ENCODE results near the gene VPS8. TPM values are rescaled to one million over a fixed set of nuclear protein-coding genes. Genes with fewer than 3 reads are reported as not detected.

VPS8 gene
- polyA plus RNA-seq, 1 donor from 2014 or later = 22.2 TPM

- Mint-ChIP-seq H3K27me3 (peaks cover 1% of the 10 kb centered on the region), H3K4me3 (peak overlapping the region; percentile 87 to 99 (median 96)), H3K27ac (peak overlapping the region in 1 of 3 donors; percentile 79), H3K4me1 (peaks cover 16 to 18% (median 17%) of the 10 kb centered on the region in 3 donors), H3K9me3 (no peaks in the 10 kb centered on the region), H3K36me3 (peaks cover 2% of the 10 kb centered on the region)
These were observed 1.4 kb downstream of the VPS8 start for GRCh38 chr3:184813357-184813756.

GRCh38 chr3:184814214-184814613 is 2.2 kb downstream of the VPS8 start:
- Mint-ChIP-seq H3K9me3 (no peaks in the 10 kb centered on the region), H3K27me3 (peaks cover 1% of the 10 kb centered on the region), H3K27ac (no peak overlapping the region), H3K4me1 (peaks cover 16 to 19% (median 17%) of the 10 kb centered on the region in 3 donors), H3K36me3 (peaks cover 2% of the 10 kb centered on the region), H3K4me3 (peak overlapping the region in 1 of 4 donors; percentile 87)

- Mint-ChIP-seq H3K4me1 (peaks cover 17 to 20% (median 20%) of the 10 kb centered on the region in 3 donors), H3K9me3 (no peaks in the 10 kb centered on the region), H3K27ac (no peak overlapping the region), H3K27me3 (peaks cover 1% of the 10 kb centered on the region), H3K36me3 (peaks cover 2% of the 10 kb centered on the region), H3K4me3 (no peak overlapping the region)
These were observed 3.3 kb downstream of the VPS8 start for GRCh38 chr3:184815046-184815930.

- no peak overlapping the region for H3K27ac Mint-ChIP-seq
- peaks cover 1% of the 10 kb centered on the region for H3K27me3 Mint-ChIP-seq
- H3K9me3 Mint-ChIP-seq = no peaks in the 10 kb centered on the region
- peaks cover 17 to 21% (median 20%) of the 10 kb centered on the region in 3 donors for H3K4me1 Mint-ChIP-seq
- H3K4me3 Mint-ChIP-seq = no peak overlapping the region
- peaks cover 2% of the 10 kb centered on the region for H3K36me3 Mint-ChIP-seq
These were observed 4.6 kb downstream of the VPS8 start for GRCh38 chr3:184816614-184817013.

- peaks cover 4% of the 10 kb centered on the region for H3K36me3 Mint-ChIP-seq
- H3K27me3 Mint-ChIP-seq = no peaks in the 10 kb centered on the region
- no peak overlapping the region for H3K4me3 Mint-ChIP-seq
- peaks cover 3 to 4% (median 4%) of the 10 kb centered on the region in 3 donors for H3K4me1 Mint-ChIP-seq
- no peak overlapping the region for H3K27ac Mint-ChIP-seq
- H3K9me3 Mint-ChIP-seq = no peaks in the 10 kb centered on the region
These were observed 8.6 kb downstream of the VPS8 start for GRCh38 chr3:184820525-184820924.

- Mint-ChIP-seq H3K27ac (no peak overlapping the region), H3K4me3 (no peak overlapping the region), H3K4me1 (peaks cover 3 to 4% (median 4%) of the 10 kb centered on the region in 3 donors), H3K27me3 (no peaks in the 10 kb centered on the region), H3K36me3 (peaks cover 4% of the 10 kb centered on the region), H3K9me3 (no peaks in the 10 kb centered on the region)
These were observed 9.1 kb downstream of the VPS8 start for GRCh38 chr3:184821034-184821433.

- no peaks in the 10 kb centered on the region for H3K27me3 Mint-ChIP-seq
- no peaks in the 10 kb centered on the region for H3K9me3 Mint-ChIP-seq
- no peak overlapping the region for H3K4me3 Mint-ChIP-seq
- peaks cover 3% of the 10 kb centered on the region for H3K36me3 Mint-ChIP-seq
- peaks cover 3 to 4% (median 4%) of the 10 kb centered on the region in 3 donors for H3K4me1 Mint-ChIP-seq
- no peak overlapping the region for H3K27ac Mint-ChIP-seq
These were observed 10.1 kb downstream of the VPS8 start for GRCh38 chr3:184822081-184822480.

- peaks cover 5% of the 10 kb centered on the region for H3K36me3 Mint-ChIP-seq
These were observed 10.7 kb downstream of the VPS8 start for GRCh38 chr3:184822654-184823053.

GRCh38 chr3:184823990-184824389 is 12.0 kb downstream of the VPS8 start:
- no peaks in the 10 kb centered on the region for H3K9me3 Mint-ChIP-seq
- no peaks in the 10 kb centered on the region for H3K27me3 Mint-ChIP-seq
- H3K4me1 Mint-ChIP-seq = peaks cover 3 to 4% (median 4%) of the 10 kb centered on the region in 3 donors
- no peak overlapping the region for H3K27ac Mint-ChIP-seq
- peaks cover 10% of the 10 kb centered on the region for H3K36me3 Mint-ChIP-seq
- H3K4me3 Mint-ChIP-seq = no peak overlapping the region

More at GRCh38 chr3:184822654-184823053, 10.7 kb downstream of the VPS8 start:
- Mint-ChIP-seq H3K27ac (no peak overlapping the region), H3K27me3 (no peaks in the 10 kb centered on the region), H3K4me3 (no peak overlapping the region), H3K4me1 (peaks cover 3 to 4% (median 4%) of the 10 kb centered on the region in 3 donors), H3K9me3 (no peaks in the 10 kb centered on the region)

- no peaks in the 10 kb centered on the region for H3K27me3 Mint-ChIP-seq
- peak overlapping the region in 1 of 3 donors; percentile 43 for H3K27ac Mint-ChIP-seq
- H3K4me1 Mint-ChIP-seq = peaks cover 1 to 2% (median 2%) of the 10 kb centered on the region in 3 donors
- peaks cover 10% of the 10 kb centered on the region for H3K36me3 Mint-ChIP-seq
- H3K9me3 Mint-ChIP-seq = no peaks in the 10 kb centered on the region
- H3K4me3 Mint-ChIP-seq = no peak overlapping the region
These were observed 13.3 kb downstream of the VPS8 start for GRCh38 chr3:184825121-184825820.

- Mint-ChIP-seq H3K27ac (no peak overlapping the region), H3K36me3 (peaks cover 23% of the 10 kb centered on the region), H3K4me1 (peaks cover 0 to 1% (median 0%) of the 10 kb centered on the region in 3 donors), H3K4me3 (no peak overlapping the region), H3K9me3 (no peaks in the 10 kb centered on the region), H3K27me3 (no peaks in the 10 kb centered on the region)
These were observed 15.6 kb downstream of the VPS8 start for GRCh38 chr3:184827572-184827971.

GRCh38 chr3:184832044-184832443 is 20.1 kb downstream of the VPS8 start:
- H3K4me3 Mint-ChIP-seq = no peak overlapping the region

GRCh38 chr3:184832903-184833302 is 20.9 kb downstream of the VPS8 start:
- no peaks in the 10 kb centered on the region for H3K9me3 Mint-ChIP-seq
- peaks cover 27% of the 10 kb centered on the region for H3K36me3 Mint-ChIP-seq

More at GRCh38 chr3:184832044-184832443, 20.1 kb downstream of the VPS8 start:
- Mint-ChIP-seq H3K36me3 (peaks cover 29% of the 10 kb centered on the region), H3K27me3 (no peaks in the 10 kb centered on the region), H3K4me1 (peaks cover 0 to 2% (median 0%) of the 10 kb centered on the region in 3 donors), H3K27ac (no peak overlapping the region), H3K9me3 (no peaks in the 10 kb centered on the region)

GRCh38 chr3:184836090-184836822 is 24.3 kb downstream of the VPS8 start:
- Mint-ChIP-seq H3K27me3 (no peaks in the 10 kb centered on the region), H3K36me3 (peaks cover 13% of the 10 kb centered on the region)

More at GRCh38 chr3:184832903-184833302, 20.9 kb downstream of the VPS8 start:
- Mint-ChIP-seq H3K27me3 (no peaks in the 10 kb centered on the region), H3K4me1 (peaks cover 0 to 2% (median 0%) of the 10 kb centered on the region in 3 donors), H3K4me3 (no peak overlapping the region), H3K27ac (no peak overlapping the region)

More at GRCh38 chr3:184836090-184836822, 24.3 kb downstream of the VPS8 start:
- Mint-ChIP-seq H3K4me3 (no peak overlapping the region), H3K4me1 (peaks cover 0 to 2% (median 0%) of the 10 kb centered on the region in 3 donors), H3K27ac (no peak overlapping the region), H3K9me3 (no peaks in the 10 kb centered on the region)
